ENCODE data around the gene PPP1R16B. TPM values are rescaled to one million over a fixed set of nuclear protein-coding genes. Genes with fewer than 3 reads are reported as not detected.

PPP1R16B gene
- total and polyA plus RNA-seq, 9 donors, result 0.92 to 56.4 (median 2.9) TPM

DNA sequence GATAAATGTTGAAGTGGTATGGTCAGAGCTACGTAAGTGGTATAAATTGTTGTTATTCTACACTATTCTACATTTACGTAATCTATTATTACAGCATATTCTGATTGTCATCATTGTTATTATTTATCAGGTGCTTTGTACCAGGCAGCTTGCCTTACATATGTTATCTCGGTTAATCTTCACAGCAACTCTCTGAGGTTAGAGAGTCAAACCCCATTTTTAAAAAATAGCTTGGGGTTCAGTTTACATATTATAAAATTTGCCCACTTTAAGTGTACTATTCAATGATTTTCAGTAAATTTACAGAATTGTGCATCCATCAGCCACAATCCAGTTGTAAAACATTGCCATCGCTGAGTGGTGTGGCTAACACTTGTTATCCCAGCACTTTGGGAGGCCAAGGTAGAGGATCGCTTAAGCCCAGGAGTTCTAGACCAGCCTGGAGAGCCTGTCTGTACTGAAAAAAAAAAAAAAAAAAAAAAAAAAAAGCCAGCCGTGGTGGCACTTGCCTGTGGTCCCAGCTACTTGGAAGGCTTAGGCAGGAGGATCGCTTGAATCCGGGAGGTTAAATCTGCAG, 35.5 kb downstream of the PPP1R16B start:
- Histone ChIP-seq H3K27me3 (no peaks in the 10 kb centered on the region), H3K27ac (no peak overlapping the region), H3K4me1 (ENCODE audit: insufficient read depth) (no peaks in the 10 kb centered on the region), H3K9me3 (no peaks in the 10 kb centered on the region), H3K36me3 (no peaks in the 10 kb centered on the region), H3K4me3 (no peak overlapping the region)
- intact Hi-C loops (cut with DNase I), result no loop called here
- DNase-seq, result no peak
- TF ChIP-seq EP300 (IDR thresholded peaks at IDR 0.05), result no peak
- 85 to 89% (median 86%) methylated on average over 8 of the region's 8 CpGs for WGBS, 3 donors

- no peaks in the 10 kb centered on the region for H3K9me3 ChIP-seq
- no peak for TF ChIP-seq POLR2A (IDR thresholded peaks at IDR 0.05)
- TF ChIP-seq EP300 (IDR thresholded peaks at IDR 0.05), result no peak
- no peak for TF ChIP-seq CTCF (IDR thresholded peaks at IDR 0.05)
- no peaks in the 10 kb centered on the region for H3K4me1 ChIP-seq (ENCODE audit: insufficient read depth)
- no peaks in the 10 kb centered on the region for H3K36me3 ChIP-seq
- H3K4me3 ChIP-seq, result no peak overlapping the region
- DNase-seq, result no peak
- no peak overlapping the region for H3K27ac ChIP-seq
- H3K27me3 ChIP-seq, result no peaks in the 10 kb centered on the region
- 48 to 55% (median 53%) methylated on average over 2 of the region's 2 CpGs for WGBS, 3 donors
- intact Hi-C loops (cut with DNase I), result no loop called here
These were observed 36.1 kb downstream of the PPP1R16B start for GRCh38 chr20:38841570-38841969.

DNA sequence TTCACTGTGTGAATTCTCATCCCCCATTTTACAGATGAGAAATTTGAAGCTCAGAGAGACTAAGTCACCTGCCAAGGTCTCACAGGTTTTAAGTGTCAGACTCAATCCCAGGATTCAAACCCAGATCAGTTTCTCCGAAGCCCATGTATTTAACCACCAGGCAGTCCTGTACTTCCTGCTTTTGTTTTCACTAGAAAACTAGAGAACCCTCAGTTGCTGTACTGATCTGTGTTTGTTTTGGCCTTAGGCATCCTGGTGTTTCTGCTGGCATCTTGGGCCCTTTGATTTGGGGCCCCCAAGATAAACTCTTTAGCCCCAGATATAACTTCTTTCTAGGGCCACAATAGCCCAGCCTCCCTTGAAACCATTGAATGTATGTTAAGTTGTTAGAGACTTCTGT, 36.5 kb downstream of the PPP1R16B start:
- Histone ChIP-seq H3K27me3 (no peaks in the 10 kb centered on the region), H3K27ac (no peak overlapping the region), H3K36me3 (no peaks in the 10 kb centered on the region), H3K9me3 (no peaks in the 10 kb centered on the region), H3K4me3 (no peak overlapping the region), H3K4me1 (ENCODE audit: insufficient read depth) (no peaks in the 10 kb centered on the region)
- no peak for DNase-seq
- 77 to 86% (median 85%) methylated on average over 1 of the region's 1 CpG for WGBS, 3 donors
- intact Hi-C loops (cut with DNase I), result no loop called here
- no peak for TF ChIP-seq CTCF (IDR thresholded peaks at IDR 0.05)
- no peak for TF ChIP-seq POLR2A (IDR thresholded peaks at IDR 0.05)
- TF ChIP-seq EP300 (IDR thresholded peaks at IDR 0.05), result no peak

- intact Hi-C loops (cut with DNase I), result no loop called here
- no peak for DNase-seq
- Histone ChIP-seq H3K27ac (no peak overlapping the region), H3K27me3 (no peaks in the 10 kb centered on the region), H3K9me3 (no peaks in the 10 kb centered on the region), H3K4me3 (no peak overlapping the region), H3K4me1 (ENCODE audit: insufficient read depth) (no peaks in the 10 kb centered on the region), H3K36me3 (no peaks in the 10 kb centered on the region)
- no peak for TF ChIP-seq CTCF (IDR thresholded peaks at IDR 0.05)
- TF ChIP-seq EP300 (IDR thresholded peaks at IDR 0.05), result no peak
- no peak for TF ChIP-seq POLR2A (IDR thresholded peaks at IDR 0.05)
- WGBS, 3 donors, result 33 to 52% (median 49%) methylated on average over 1 of the region's 1 CpG
These were observed 37.1 kb downstream of the PPP1R16B start for GRCh38 chr20:38842558-38842981.

DNA sequence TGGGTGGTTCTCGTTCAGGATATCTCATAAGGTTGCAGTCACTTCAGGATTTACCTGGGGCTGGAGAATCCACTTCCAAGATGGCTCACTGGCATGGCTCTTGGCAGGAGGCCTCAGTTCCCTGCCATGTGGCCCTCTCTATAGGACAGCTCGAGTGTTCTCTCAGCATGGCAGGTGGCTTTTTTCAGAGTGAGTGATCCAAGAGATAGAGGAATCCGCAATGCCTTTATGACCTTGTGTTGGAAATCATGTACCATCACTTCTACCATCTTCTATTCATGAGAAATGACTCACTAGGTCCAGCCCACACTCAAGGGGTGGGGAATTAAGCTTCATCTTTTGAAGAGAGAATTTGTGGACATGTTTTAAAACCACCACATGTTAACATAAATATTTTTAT, 37.8 kb downstream of the PPP1R16B start:
- H3K27me3 ChIP-seq, result no peaks in the 10 kb centered on the region
- intact Hi-C loops (cut with DNase I), result no loop called here
- H3K27ac ChIP-seq, result no peak overlapping the region
- no peak overlapping the region for H3K4me3 ChIP-seq
- H3K9me3 ChIP-seq, result no peaks in the 10 kb centered on the region
- H3K36me3 ChIP-seq, result no peaks in the 10 kb centered on the region
- 41 to 60% (median 47%) methylated on average over 3 of the region's 3 CpGs for WGBS, 3 donors
- TF ChIP-seq CTCF (IDR thresholded peaks at IDR 0.05) (no peak), EP300 (IDR thresholded peaks at IDR 0.05) (no peak), POLR2A (IDR thresholded peaks at IDR 0.05) (no peak)
- H3K4me1 ChIP-seq (ENCODE audit: insufficient read depth), result no peaks in the 10 kb centered on the region
- DNase-seq, result no peak

Data from ovary (tissue), 9 donors.